ENCODE data around the gene ACADVL.

The ACADVL gene

DNA sequence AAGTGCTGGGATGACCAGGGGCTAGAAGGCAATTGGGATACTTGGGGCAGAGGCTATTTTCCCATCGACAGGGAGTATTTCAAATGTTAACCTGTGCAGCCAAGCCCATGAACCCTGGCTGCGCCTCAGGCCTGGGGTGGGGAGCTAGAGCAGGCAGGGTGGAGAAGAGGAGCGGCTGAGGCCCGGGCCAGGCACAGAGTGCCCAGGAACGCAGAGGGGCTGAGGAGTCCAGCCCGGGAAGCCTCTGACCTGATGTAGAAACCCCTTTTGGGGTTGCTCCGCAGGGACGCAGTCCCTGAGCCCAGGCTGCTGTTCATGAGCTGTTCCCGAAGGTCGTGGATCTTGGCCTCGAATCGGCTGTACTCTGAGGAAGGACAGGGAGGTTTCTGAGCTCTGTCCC is 23.8 kb upstream of the ACADVL start:
- TF ChIP-seq, protein P1, sequence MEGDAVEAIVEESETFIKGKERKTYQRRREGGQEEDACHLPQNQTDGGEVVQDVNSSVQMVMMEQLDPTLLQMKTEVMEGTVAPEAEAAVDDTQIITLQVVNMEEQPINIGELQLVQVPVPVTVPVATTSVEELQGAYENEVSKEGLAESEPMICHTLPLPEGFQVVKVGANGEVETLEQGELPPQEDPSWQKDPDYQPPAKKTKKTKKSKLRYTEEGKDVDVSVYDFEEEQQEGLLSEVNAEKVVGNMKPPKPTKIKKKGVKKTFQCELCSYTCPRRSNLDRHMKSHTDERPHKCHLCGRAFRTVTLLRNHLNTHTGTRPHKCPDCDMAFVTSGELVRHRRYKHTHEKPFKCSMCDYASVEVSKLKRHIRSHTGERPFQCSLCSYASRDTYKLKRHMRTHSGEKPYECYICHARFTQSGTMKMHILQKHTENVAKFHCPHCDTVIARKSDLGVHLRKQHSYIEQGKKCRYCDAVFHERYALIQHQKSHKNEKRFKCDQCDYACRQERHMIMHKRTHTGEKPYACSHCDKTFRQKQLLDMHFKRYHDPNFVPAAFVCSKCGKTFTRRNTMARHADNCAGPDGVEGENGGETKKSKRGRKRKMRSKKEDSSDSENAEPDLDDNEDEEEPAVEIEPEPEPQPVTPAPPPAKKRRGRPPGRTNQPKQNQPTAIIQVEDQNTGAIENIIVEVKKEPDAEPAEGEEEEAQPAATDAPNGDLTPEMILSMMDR (IDR thresholded peaks at IDR 0.05; ENCODE audit: low read depth, low read length): no peak
- no peak for DNase-seq (ENCODE audit: extremely low read depth, low read depth)

DNA sequence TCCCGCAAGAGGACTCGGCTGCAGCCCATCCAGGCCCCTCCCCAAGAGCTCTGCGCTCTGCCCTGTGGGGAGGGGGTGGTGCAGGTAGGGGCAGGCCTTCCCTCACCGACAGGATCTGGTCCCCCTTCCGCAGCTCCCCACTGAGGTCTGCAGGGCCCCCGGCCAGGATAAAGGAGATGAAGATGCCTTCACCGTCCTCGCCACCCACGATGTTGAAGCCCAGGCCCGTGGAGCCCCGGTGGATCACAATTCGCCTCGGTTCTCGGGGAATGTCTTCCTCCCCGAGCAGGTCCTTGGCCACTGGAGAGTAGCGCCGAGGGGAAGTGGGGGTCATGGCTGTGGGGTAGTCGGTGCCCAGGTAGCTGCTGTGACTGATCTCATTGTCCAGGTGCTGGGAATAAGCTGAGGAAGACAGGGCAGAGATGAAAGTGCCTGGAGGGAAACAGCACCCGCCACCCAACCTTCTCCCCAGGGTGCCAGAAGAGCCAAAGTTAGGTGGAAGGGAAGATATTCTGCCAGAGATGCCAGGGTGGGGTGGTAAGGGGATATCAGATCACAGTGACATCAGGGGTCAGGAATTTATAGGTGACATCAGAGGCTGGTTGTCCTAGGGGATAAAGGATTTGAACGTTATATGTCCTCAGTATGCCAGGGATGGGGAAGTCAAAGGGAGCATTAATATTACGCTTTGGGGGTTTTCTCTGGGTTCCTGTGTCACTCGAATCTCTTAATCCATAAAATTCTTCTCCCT is 22.9 kb upstream of the ACADVL start:
- no peak for DNase-seq (ENCODE audit: extremely low read depth, low read depth)
- TF ChIP-seq, protein P1 (IDR thresholded peaks at IDR 0.05; ENCODE audit: low read depth, low read length): no peak

DNA sequence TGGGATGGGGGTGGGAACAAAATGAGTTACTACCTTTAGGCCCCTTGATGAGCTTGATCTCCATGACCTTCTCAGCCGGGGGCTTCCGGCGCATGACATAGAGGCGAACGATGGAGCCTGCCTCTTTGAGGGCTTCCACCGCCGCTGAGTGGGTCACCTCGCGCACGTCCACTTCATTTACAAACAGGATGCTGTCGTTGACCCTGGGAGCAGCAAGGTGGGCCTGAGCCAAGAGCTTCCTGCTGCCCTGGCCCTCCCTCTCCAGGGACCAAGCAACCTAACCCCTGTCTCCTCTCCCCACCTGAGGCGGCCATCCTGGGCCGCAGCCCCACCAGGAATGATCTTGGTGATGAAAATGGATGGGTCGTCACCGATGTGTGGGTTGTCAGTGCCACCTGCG is 16.3 kb upstream of the ACADVL start:
- TF ChIP-seq, protein P1 (IDR thresholded peaks at IDR 0.05; ENCODE audit: low read depth, low read length): no peak
- DNase-seq (ENCODE audit: extremely low read depth, low read depth): no peak

DNA sequence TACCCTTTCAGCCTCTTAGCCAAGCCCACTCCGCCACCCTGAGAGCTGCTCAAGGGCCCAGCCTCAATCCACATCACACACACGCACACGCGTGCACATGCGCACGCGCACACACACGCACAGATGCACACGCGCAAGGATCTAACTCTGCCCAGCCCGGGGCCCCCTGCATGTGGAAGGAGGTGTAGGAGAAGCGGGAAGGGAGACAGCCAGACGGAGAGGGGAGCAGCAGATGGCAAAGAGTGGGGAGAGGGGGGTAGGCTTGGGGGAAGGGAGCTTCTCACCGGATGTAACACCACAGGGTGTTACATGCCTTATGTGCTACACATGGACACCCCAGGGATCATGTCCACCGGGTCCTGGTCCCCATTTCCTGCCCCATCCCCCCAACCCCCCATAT is 15.4 kb upstream of the ACADVL start:
- TF ChIP-seq, protein P1 (IDR thresholded peaks at IDR 0.05; ENCODE audit: low read depth, low read length): no peak
- DNase-seq (ENCODE audit: extremely low read depth, low read depth): no peak

DNA sequence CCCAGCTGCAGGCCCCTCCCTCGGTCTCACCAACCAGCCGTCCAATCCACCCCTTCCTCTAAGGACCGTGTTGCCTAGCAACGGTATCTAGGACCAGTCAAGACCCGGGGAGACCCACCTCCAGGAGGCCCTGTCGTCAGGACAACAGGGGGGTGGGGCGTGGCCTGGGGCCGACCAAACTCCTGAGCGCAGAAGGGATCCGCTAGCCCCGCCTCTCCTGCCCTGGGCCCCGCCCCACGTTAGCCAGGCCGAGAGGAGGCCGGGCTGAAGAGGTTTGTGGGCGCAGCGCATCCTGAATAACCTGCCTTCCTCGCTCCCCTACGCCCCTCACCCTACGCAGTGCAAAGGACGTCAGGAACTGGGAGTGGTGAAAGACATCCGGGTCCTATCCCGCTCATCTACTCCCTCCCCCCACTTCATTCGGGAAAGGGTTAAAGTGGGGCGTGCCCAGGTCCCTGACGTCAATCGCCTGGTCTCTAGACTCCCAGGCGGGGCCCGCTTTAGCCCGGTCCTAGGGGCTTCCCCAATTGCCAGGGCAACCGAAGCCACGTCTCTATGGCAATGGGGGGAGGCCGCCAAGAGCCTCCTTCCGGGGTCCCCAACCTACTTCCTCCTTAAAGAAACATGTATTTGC is 14.8 kb upstream of the ACADVL start:
- DNase-seq (ENCODE audit: extremely low read depth, low read depth): no peak
- TF ChIP-seq, protein P1 (IDR thresholded peaks at IDR 0.05; ENCODE audit: low read depth, low read length): no peak

DNA sequence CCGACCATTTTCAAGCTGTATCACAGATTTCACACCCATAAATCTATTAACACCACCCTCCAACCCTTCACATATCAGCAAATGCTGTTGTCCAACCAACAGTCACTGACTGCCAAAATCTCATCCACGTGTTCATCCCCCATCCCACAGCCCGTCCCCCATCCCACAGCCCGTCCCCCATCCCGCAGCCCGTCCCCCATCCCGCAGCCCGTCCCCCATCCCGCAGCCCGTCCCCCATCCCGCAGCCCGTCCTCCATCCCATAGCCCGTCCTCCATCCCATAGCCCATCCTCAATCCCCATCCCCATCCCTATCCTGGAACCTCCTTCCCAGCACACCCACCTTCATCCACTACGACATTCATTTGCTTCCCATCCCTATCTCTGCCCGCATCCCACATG is 14.2 kb upstream of the ACADVL start:
- TF ChIP-seq, protein P1 (IDR thresholded peaks at IDR 0.05; ENCODE audit: low read depth, low read length): no peak

More for the DNA sequence above, 14.2 kb upstream of the ACADVL start:
- DNase-seq (ENCODE audit: extremely low read depth, low read depth): no peak

Measured in AG09319 (cell line).